Trophoblast cell (in vitro differentiated cells and primary cell): Measurements from ENCODE around the gene CDA.
A peak's percentile ranks its signal among the peaks of the same experiment; 100 is the strongest.

Source experiments
- DNase-seq, 2 donors: peaks; one replicate each; pipeline ENCODE4 v3.0.0-alpha.2; 2016
- H2AFZ ChIP-seq: 2 replicates; pipeline ENCODE4 v1.6.1; 2013; ENCODE audit warnings: low read length, moderate library complexity, mild to moderate bottlenecking; ENCODE audit not compliant: insufficient read depth, poor library complexity
- H2AK5ac ChIP-seq: 2 replicates; pipeline ENCODE4 v1.6.1; 2013; ENCODE audit warnings: mild to moderate bottlenecking, low read length
- H2BK120ac ChIP-seq: 2 replicates; pipeline ENCODE4 v1.6.1; 2013; ENCODE audit warnings: low read length, mild to moderate bottlenecking, moderate library complexity; ENCODE audit not compliant: insufficient read depth, poor library complexity
- H2BK12ac ChIP-seq: 2 replicates; pipeline ENCODE4 v1.6.1; 2013; ENCODE audit warnings: mild to moderate bottlenecking, low read length, moderate library complexity
- H2BK5ac ChIP-seq: 2 replicates; pipeline ENCODE4 v1.6.1; 2013; ENCODE audit warnings: low read length, low read depth, moderate library complexity, mild to moderate bottlenecking; ENCODE audit not compliant: poor library complexity
- H3K14ac ChIP-seq: 2 replicates; pipeline ENCODE4 v1.6.1; 2013; ENCODE audit warnings: mild to moderate bottlenecking, low read length
- H3K18ac ChIP-seq: 2 replicates; pipeline ENCODE4 v1.6.1; 2013; ENCODE audit warnings: mild to moderate bottlenecking, low read length
- H3K23ac ChIP-seq: 2 replicates; pipeline ENCODE4 v1.6.1; 2013; ENCODE audit warnings: low read length
- H3K27ac ChIP-seq: 2 replicates; pipeline ENCODE4 v1.5.1; 2013; ENCODE audit warnings: low read depth, mild to moderate bottlenecking, inconsistent platforms, low read length, moderate library complexity
- H3K27me3 ChIP-seq: 2 replicates; pipeline ENCODE4 v1.6.1; 2013; ENCODE audit warnings: inconsistent platforms, mild to moderate bottlenecking, low read length, moderate library complexity; ENCODE audit not compliant: insufficient read depth
- H3K36me3 ChIP-seq, 2 experiments: 1 replicate in 1 of 2; 2 replicates in 1 of 2; pipeline ENCODE4 v1.6.1; 2013; ENCODE audit warnings: low read length in 2 of 2, mild to moderate bottlenecking in 2 of 2, moderate library complexity in 1 of 2; ENCODE audit not compliant: insufficient read depth in 2 of 2, control insufficient read depth in 1 of 2
- H3K4ac ChIP-seq: 2 replicates; pipeline ENCODE4 v1.6.1; 2013; ENCODE audit warnings: low read depth, mild to moderate bottlenecking, low read length, moderate library complexity
- H3K4me1 ChIP-seq, 2 experiments: 1 replicate in 1 of 2; 2 replicates in 1 of 2; pipeline ENCODE4 v1.6.1; 2013; ENCODE audit warnings: low read length in 2 of 2, mild to moderate bottlenecking in 2 of 2, moderate library complexity in 1 of 2; ENCODE audit not compliant: insufficient read depth in 2 of 2, control insufficient read depth in 1 of 2
- H3K4me2 ChIP-seq: 2 replicates; pipeline ENCODE4 v1.6.1; 2013; ENCODE audit warnings: inconsistent platforms, mild to moderate bottlenecking, low read length, moderate library complexity
- H3K4me3 ChIP-seq: 2 replicates; pipeline ENCODE4 v1.5.1; 2013; ENCODE audit warnings: mild to moderate bottlenecking, low read depth, low read length, inconsistent platforms
- H3K79me1 ChIP-seq: one replicate; pipeline ENCODE4 v1.6.1; 2013; ENCODE audit warnings: low read length
- H3K79me2 ChIP-seq: 2 replicates; pipeline ENCODE4 v1.6.1; 2013; ENCODE audit warnings: low read length, mild to moderate bottlenecking; ENCODE audit not compliant: control insufficient read depth, insufficient read depth, poor library complexity
- H3K9ac ChIP-seq: 2 replicates; pipeline ENCODE4 v1.6.1; 2013; ENCODE audit warnings: mild to moderate bottlenecking, low read length
- H3K9me3 ChIP-seq: 2 replicates; pipeline ENCODE4 v1.6.1; 2013; ENCODE audit warnings: low read depth, mild to moderate bottlenecking, control low read depth, inconsistent platforms, low read length; ENCODE audit not compliant: insufficient read depth
- H4K12ac ChIP-seq: 2 replicates; pipeline ENCODE4 v1.6.1; 2013; ENCODE audit warnings: low read depth, mild to moderate bottlenecking, low read length, moderate library complexity
- H4K8ac ChIP-seq: 2 replicates; pipeline ENCODE4 v1.6.1; 2013; ENCODE audit warnings: low read depth, mild to moderate bottlenecking, low read length, moderate library complexity
- H4K91ac ChIP-seq: one replicate; pipeline ENCODE4 v1.6.1; 2013; ENCODE audit warnings: low read depth, mild to moderate bottlenecking, low read length, moderate library complexity
- WGBS: extraction: QIAGEN DNeasy Blood & Tissue Kit; methylation state at CpG from one replicate; pipeline ENCODE4 v1.1.7; 2013; ENCODE audit warnings: missing lambda C conversion rate; ENCODE audit not compliant: insufficient read length, insufficient coverage; ENCODE audit errors: extremely low coverage; 5-methylcytosine and 5-hydroxymethylcytosine counted together

The CDA gene

GRCh38 chr1:20632386-20632785 lies 43.5 kb downstream of the CDA start:
- Histone ChIP-seq H3K79me1 (peaks cover 4% of the 10 kb centered on the region), H3K4ac (no peak overlapping the region), H2BK5ac (no peak overlapping the region), H3K79me2 (peaks cover 2% of the 10 kb centered on the region), H3K14ac (no peak overlapping the region), H2AK5ac (no peak overlapping the region), H2BK12ac (no peak overlapping the region), H3K36me3 (peaks cover 0 to 4% of the 10 kb centered on the region in 2 experiments), H2AFZ (no peak overlapping the region), H3K9me3 (no peaks in the 10 kb centered on the region), H4K91ac (no peak overlapping the region), H4K8ac (no peak overlapping the region), H2BK120ac (no peak overlapping the region), H4K12ac (no peak overlapping the region), H3K4me3 (no peak overlapping the region), H3K9ac (no peak overlapping the region), H3K23ac (no peak overlapping the region), H3K27me3 (no peaks in the 10 kb centered on the region), H3K18ac (no peak overlapping the region), H3K4me1 (peaks cover 7 to 10% of the 10 kb centered on the region in 2 experiments), H3K27ac (no peak overlapping the region), H3K4me2 (no peak overlapping the region)
- no CpG with 5 or more reads among the region's 3 CpGs for WGBS
- DNase-seq: peak; percentile 50 to 75

GRCh38 chr1:20633190-20634064 lies 44.5 kb downstream of the CDA start, which contains the start of gene PINK1:
Gene PINK1 (plus strand): TSS chr1:20633458. CDS start chr1:20633549, 91 bp downstream.
- peaks cover 2% of the 10 kb centered on the region for H3K79me2 ChIP-seq
- H3K36me3 ChIP-seq: peaks cover 6 to 9% of the 10 kb centered on the region in 2 experiments
- H2BK12ac ChIP-seq: no peak within 1 kb of the TSS
- H3K27ac ChIP-seq: peak within 1 kb of the TSS; percentile 81
- peak within 1 kb of the TSS; percentile 96 for H4K8ac ChIP-seq
- H3K9ac ChIP-seq: peak within 1 kb of the TSS; percentile 91
- no CpG with 5 or more reads among the region's 93 CpGs for WGBS
- H2AK5ac ChIP-seq: no peak within 1 kb of the TSS
- H4K91ac ChIP-seq: peak within 1 kb of the TSS; percentile 91
- peak within 1 kb of the TSS; percentile 94 for H3K14ac ChIP-seq
- peak; percentile 89 to 91 for DNase-seq
- no peaks in the 10 kb centered on the region for H3K27me3 ChIP-seq
- H3K18ac ChIP-seq: peak within 1 kb of the TSS; percentile 84
- H3K4me1 ChIP-seq: peaks cover 7 to 10% of the 10 kb centered on the region in 2 experiments
- H3K4ac ChIP-seq: peak within 1 kb of the TSS; percentile 55
- no peaks in the 10 kb centered on the region for H3K9me3 ChIP-seq
- peak within 1 kb of the TSS; percentile 97 for H2AFZ ChIP-seq
- H3K4me2 ChIP-seq: peak within 1 kb of the TSS; percentile 88
- H3K4me3 ChIP-seq: peak within 1 kb of the TSS; percentile 86
- peak within 1 kb of the TSS; percentile 82 for H4K12ac ChIP-seq
- peak within 1 kb of the TSS; percentile 88 for H2BK120ac ChIP-seq
- peak within 1 kb of the TSS; percentile 65 for H2BK5ac ChIP-seq
- peaks cover 4% of the 10 kb centered on the region for H3K79me1 ChIP-seq
- H3K23ac ChIP-seq: no peak within 1 kb of the TSS

- H3K36me3 ChIP-seq: peaks cover 6 to 12% of the 10 kb centered on the region in 2 experiments
- no peak overlapping the region for H2AK5ac ChIP-seq
- no CpG with 5 or more reads among the region's 11 CpGs for WGBS
- peaks cover 4% of the 10 kb centered on the region for H3K79me1 ChIP-seq
- H3K27me3 ChIP-seq: no peaks in the 10 kb centered on the region
- no peak overlapping the region for H3K18ac ChIP-seq
- H2BK12ac ChIP-seq: no peak overlapping the region
- H3K9ac ChIP-seq: no peak overlapping the region
- H3K4me1 ChIP-seq: peaks cover 7 to 10% of the 10 kb centered on the region in 2 experiments
- H2BK120ac ChIP-seq: no peak overlapping the region
- H3K9me3 ChIP-seq: no peaks in the 10 kb centered on the region
- no peak overlapping the region for H3K4ac ChIP-seq
- H2AFZ ChIP-seq: no peak overlapping the region
- H3K27ac ChIP-seq: no peak overlapping the region
- H4K8ac ChIP-seq: no peak overlapping the region
- peaks cover 2% of the 10 kb centered on the region for H3K79me2 ChIP-seq
- no peak overlapping the region for H3K14ac ChIP-seq
- no peak overlapping the region for H2BK5ac ChIP-seq
- H3K4me2 ChIP-seq: peak overlapping the region; percentile 88
- H3K23ac ChIP-seq: no peak overlapping the region
- H3K4me3 ChIP-seq: peak overlapping the region; percentile 56
- no peak overlapping the region for H4K91ac ChIP-seq
- DNase-seq: peak in 1 of 2 donors; percentile 28
- no peak overlapping the region for H4K12ac ChIP-seq
These were observed 45.2 kb downstream of the CDA start for GRCh38 chr1:20634065-20634593.

- no CpG with 5 or more reads among the region's 4 CpGs for WGBS
- H3K36me3 ChIP-seq: peaks cover 10 to 16% of the 10 kb centered on the region in 2 experiments
- no peak overlapping the region for H2BK120ac ChIP-seq
- no peak overlapping the region for H4K91ac ChIP-seq
- H4K8ac ChIP-seq: no peak overlapping the region
- no peak overlapping the region for H3K4ac ChIP-seq
- H3K18ac ChIP-seq: no peak overlapping the region
- DNase-seq: peak in 1 of 2 donors; percentile 43
- no peak overlapping the region for H2BK12ac ChIP-seq
- H4K12ac ChIP-seq: no peak overlapping the region
- no peak overlapping the region for H3K4me3 ChIP-seq
- no peak overlapping the region for H3K14ac ChIP-seq
- peak overlapping the region; percentile 88 for H3K4me2 ChIP-seq
- no peak overlapping the region for H3K23ac ChIP-seq
- H3K27me3 ChIP-seq: no peaks in the 10 kb centered on the region
- H3K79me1 ChIP-seq: peaks cover 4% of the 10 kb centered on the region
- H3K79me2 ChIP-seq: peaks cover 2% of the 10 kb centered on the region
- H3K9me3 ChIP-seq: no peaks in the 10 kb centered on the region
- peaks cover 7 to 10% of the 10 kb centered on the region in 2 experiments for H3K4me1 ChIP-seq
- no peak overlapping the region for H2AK5ac ChIP-seq
- H2AFZ ChIP-seq: no peak overlapping the region
- H3K27ac ChIP-seq: no peak overlapping the region
- no peak overlapping the region for H3K9ac ChIP-seq
- no peak overlapping the region for H2BK5ac ChIP-seq
These were observed 45.7 kb downstream of the CDA start for GRCh38 chr1:20634594-20635084.
